ENCODE results near the gene TMEM217.
"Not testable (repeated sequence)": the region's sequence is repeated elsewhere in the genome, so short reads cannot be mapped to it uniquely, and the experiment has no call there.

TMEM217 gene

GRCh38 chr6:37187321-37188022, 70.5 kb downstream of the TMEM217 start:
- no peak for DNase-seq (ENCODE audit: low read depth in 4 of 4, low spot score in 1 of 4)

DNA sequence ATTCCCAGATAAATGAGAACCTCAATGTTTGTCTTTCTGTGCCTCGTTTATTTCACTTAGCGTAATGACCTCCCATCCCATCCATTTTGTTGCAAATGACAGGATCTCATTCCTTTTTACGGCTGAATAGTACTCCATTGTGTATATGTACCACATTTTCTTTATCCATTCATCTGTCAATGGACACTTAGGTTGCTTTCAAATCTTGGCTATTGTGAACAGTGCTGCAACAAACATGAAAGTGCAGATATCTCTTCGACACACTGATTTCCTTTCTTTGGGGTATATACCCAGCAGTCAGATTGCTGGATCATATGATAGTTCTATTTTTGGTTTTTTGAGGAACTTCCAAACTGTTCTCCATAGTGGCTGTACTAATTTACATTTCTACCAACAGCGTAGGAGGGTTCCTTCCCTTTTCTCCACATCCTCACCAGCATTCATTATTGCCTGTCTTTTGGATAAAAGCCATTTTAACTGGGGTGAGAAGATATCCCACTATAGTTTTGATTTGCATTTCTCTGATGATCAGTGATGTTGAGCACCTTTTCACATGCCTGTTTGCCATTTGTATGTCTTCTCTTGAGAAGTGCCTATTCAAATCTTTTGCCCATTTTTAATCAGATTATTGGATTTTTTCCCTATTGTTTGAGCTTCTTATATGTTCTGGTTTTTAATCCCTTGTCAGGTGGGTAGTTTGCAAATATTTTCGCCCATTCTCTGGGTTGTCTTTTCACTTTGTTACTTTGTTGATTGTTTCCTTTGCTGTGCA, 71.8 kb downstream of the TMEM217 start:
- not testable (repeated sequence) for DNase-seq (ENCODE audit: low read depth in 4 of 4, low spot score in 1 of 4)

GRCh38 chr6:37182736-37183590, 75.0 kb downstream of the TMEM217 start:
- no peak for DNase-seq (ENCODE audit: low read depth in 4 of 4, low spot score in 1 of 4)

- not testable (repeated sequence) for DNase-seq (ENCODE audit: low read depth in 4 of 4, low spot score in 1 of 4)
These were observed 77.3 kb downstream of the TMEM217 start for GRCh38 chr6:37180610-37181009.

- no peak for DNase-seq (ENCODE audit: low read depth in 4 of 4, low spot score in 1 of 4)
These were observed 77.9 kb downstream of the TMEM217 start for GRCh38 chr6:37180075-37180474.

DNA sequence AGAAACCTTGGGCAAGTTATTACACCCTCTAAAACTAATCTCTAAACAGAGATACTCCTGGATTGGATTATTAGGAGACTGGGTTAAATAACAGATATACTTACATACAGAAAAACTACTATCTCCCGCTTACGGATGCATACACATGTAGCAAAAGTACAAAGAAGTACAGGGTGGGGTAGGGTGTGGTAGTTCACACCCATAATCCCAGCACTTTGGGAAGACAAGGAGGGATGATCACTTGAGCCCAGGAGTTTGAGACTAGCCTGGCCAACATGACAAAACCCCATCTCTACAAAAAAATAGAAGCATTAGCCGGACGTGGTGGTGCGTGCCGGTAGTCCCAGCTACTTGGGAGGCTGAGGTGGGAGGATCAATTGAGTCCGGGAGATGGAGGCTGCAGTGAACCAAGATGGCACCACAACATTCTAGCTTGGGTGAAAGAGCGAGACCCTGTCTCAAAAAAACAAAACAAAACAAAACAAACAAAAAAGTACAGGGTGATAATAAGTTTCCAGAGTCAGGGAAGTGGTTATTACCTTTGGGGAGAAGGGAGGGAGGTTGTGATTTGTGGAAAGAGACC, 79.9 kb downstream of the TMEM217 start:
- DNase-seq (ENCODE audit: low read depth in 4 of 4, low spot score in 1 of 4) = no peak

GRCh38 chr6:37177077-37177934, 80.6 kb downstream of the TMEM217 start:
- no peak for DNase-seq (ENCODE audit: low read depth in 4 of 4, low spot score in 1 of 4)

- DNase-seq (ENCODE audit: low read depth in 4 of 4, low spot score in 1 of 4) = no peak
These were observed 81.5 kb downstream of the TMEM217 start for GRCh38 chr6:37176268-37177076.

DNA sequence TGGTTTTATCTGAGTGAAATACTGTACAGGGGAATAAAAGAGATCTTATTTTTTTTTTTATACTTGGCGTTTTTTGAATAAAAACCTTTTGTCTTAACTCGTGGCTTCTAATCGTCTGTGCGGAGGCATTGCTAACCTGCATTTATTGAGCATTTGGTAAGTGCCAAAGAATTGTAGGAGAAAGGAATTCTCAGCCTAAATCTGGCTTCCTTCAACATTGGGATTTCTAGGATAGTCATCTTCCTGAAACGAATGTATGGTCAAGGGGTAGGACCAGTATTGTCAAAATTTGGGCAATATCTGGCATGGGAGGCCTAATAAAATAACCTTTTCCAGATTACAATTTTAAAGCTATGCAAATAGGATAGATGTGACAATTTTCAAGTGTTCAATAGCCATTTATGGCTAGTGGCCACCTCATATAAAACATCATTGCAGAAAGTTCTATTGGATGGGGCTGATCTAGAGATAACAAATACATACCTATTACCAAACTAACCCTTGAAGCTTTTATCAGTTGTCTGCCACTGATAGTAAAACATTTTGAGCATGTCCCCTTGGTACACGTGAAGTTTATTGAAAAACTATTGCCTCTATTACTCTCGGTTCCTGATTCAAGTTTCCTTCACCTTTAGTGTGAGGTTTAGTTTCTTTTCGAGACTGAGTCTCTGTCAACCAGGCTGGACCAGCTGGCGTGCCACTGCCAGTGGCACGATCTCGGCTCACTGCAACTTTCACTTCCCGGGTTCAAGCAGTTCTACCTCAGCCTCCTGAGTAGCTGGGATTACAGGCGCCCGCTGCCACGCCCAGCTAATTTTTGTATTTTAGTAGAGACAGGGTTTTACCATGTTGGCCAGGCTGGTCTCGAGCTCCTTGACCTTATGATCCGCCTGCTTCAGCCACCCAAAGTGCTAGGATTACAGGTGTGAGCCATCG, 82.3 kb downstream of the TMEM217 start:
- DNase-seq (ENCODE audit: low read depth in 4 of 4, low spot score in 1 of 4) = no peak

- no peak for DNase-seq (ENCODE audit: low read depth in 4 of 4, low spot score in 1 of 4)
These were observed 83.2 kb downstream of the TMEM217 start for GRCh38 chr6:37174515-37175331.

- no peak for DNase-seq (ENCODE audit: low read depth in 4 of 4, low spot score in 1 of 4)
These were observed 83.8 kb downstream of the TMEM217 start for GRCh38 chr6:37174196-37174514.

DNA sequence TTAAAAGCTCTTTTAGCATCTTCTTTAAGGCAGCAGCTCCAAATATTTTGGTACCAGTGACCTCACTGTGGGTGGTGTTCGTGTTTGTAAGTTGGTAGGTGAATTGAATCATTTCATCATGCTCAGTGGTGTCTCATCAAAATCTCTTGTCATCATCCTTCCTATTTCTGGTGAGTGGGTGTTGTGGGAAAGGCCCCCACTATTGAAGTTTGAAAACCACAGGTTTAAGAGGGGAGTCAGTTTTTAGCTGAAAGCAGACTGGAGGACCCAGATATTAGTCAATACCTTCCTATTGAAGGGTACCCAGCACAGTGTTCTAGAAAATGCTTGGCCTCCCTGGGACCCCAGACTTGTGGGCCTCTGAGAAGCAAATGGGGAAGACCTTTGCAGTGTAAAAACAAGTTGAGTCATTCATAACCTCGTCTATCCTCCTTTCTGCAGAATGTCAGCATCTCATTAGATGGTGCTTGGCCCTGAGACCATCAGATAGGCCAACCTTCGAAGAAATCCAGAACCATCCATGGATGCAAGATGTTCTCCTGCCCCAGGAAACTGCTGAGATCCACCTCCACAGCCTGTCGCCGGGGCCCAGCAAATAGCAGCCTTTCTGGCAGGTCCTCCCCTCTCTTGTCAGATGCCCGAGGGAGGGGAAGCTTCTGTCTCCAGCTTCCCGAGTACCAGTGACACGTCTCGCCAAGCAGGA, 84.3 kb downstream of the TMEM217 start:
- DNase-seq (ENCODE audit: low read depth in 4 of 4, low spot score in 1 of 4) = peak in 2 of 4 experiments; percentile 36 to 45

DNA sequence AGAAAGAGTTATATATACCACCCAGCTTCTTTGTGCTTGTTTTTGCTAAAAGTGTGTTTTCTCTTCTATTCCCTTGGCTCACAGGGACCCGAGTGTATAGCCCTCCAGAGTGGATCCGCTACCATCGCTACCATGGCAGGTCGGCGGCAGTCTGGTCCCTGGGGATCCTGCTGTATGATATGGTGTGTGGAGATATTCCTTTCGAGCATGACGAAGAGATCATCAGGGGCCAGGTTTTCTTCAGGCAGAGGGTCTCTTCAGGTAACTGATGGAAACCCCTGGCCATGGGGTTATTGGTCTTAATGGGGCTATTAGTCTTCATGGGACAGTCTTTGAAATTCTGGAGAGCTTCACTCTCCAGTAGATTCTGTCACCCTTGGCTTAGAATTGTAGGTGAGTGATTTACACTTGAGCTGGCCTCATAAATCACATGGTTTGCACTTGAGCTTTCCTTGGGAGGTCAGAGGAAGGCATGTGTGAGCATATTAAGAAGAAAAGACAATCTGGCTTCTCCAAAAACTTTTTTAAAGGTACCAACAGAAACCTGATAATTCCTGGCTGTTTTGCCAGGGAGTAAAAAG, 84.9 kb downstream of the TMEM217 start:
- no peak for DNase-seq (ENCODE audit: low read depth in 4 of 4, low spot score in 1 of 4)

DNA sequence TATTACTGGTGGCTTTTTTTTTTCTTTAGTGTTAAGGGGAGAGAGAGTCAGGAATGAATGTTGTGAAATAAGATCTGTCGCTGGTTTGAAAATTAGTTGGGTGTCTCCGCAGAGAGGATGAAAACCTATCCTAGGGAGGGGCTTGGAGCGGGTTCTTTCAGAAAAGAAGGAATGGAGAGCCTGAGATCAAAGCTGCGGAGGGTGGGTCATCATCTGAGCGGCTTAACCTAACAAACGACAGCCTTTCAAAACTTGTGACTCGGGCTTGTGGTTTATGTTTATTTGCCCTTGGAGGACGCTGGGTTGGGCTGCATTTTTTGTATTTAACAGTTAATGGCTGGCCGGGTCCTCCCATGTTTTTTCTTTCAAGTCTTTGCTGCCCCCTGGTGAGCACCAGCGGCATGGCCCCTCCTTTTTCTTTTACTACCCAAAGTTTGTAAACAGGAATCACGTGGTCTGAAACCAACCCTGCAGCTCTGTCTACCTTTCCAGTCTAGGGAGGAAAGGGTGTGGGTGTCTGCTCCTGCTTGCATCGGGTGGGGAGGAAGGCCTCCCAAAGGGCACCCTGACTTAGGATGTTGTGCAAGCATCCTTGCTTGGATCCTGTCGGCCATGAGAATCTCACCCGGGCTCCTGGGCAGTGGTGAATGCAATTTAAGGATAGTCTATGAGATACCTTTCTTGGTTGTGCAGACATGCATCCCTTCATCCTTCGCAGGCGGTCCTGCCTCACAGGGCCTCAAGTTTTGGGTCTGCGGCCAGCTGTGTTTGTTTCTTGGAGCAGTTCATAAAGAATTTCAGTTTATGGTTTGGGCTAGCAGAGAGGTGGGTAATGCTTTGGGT, 85.8 kb downstream of the TMEM217 start:
- DNase-seq (ENCODE audit: low read depth in 4 of 4, low spot score in 1 of 4) = peak; percentile 72 to 83 (median 78)

GRCh38 chr6:37171201-37171969, 86.6 kb downstream of the TMEM217 start:
- DNase-seq (ENCODE audit: low read depth in 4 of 4, low spot score in 1 of 4) = no peak

All from stimulated activated CD4-positive, alpha-beta T cell treated with anti-CD3 and anti-CD28 coated beads, Interleukin-1b, Interleukin-23, amount 100 ng/mL, for 24 hours (primary cell).